Measurements from ENCODE around the gene CHDH.

Gene CHDH

GRCh38 chr3:53823026-53823955 lies 22.9 kb downstream of the CHDH start:
- no peak for DNase-seq

GRCh38 chr3:53822331-53822741 lies 23.9 kb downstream of the CHDH start:
- no peak for DNase-seq

GRCh38 chr3:53821631-53822121 lies 24.5 kb downstream of the CHDH start:
- no peak for DNase-seq

- DNase-seq = no peak
Measured at GRCh38 chr3:53820756-53821580, 25.3 kb downstream of the CHDH start.

GRCh38 chr3:53820084-53820483 lies 26.1 kb downstream of the CHDH start:
- no peak for DNase-seq

- DNase-seq = no peak
Measured at GRCh38 chr3:53819163-53819868, 26.9 kb downstream of the CHDH start.

- no peak for DNase-seq
Measured at GRCh38 chr3:53818221-53819162, 27.7 kb downstream of the CHDH start.

- DNase-seq = no peak
Measured at GRCh38 chr3:53817809-53818208, 28.4 kb downstream of the CHDH start.

- no peak for DNase-seq
Measured at GRCh38 chr3:53817211-53817610, 29.0 kb downstream of the CHDH start.

- DNase-seq = no peak
Measured at GRCh38 chr3:53816425-53816824, 29.8 kb downstream of the CHDH start.

GRCh38 chr3:53815651-53816050 lies 30.6 kb downstream of the CHDH start:
- no peak for DNase-seq

- no peak for DNase-seq
Measured at GRCh38 chr3:53815067-53815466, 31.2 kb downstream of the CHDH start.

GRCh38 chr3:53813876-53814275 lies 32.3 kb downstream of the CHDH start:
- no peak for DNase-seq

GRCh38 chr3:53813229-53813628 lies 33.0 kb downstream of the CHDH start:
- DNase-seq = no peak

GRCh38 chr3:53812434-53812833 lies 33.8 kb downstream of the CHDH start:
- no peak for DNase-seq

GRCh38 chr3:53811143-53811927 lies 34.9 kb downstream of the CHDH start:
- no peak for DNase-seq

GRCh38 chr3:53809764-53810400 lies 36.3 kb downstream of the CHDH start:
- no peak for DNase-seq

GRCh38 chr3:53809267-53809666 lies 37.0 kb downstream of the CHDH start:
- no peak for DNase-seq

- no peak for DNase-seq
Measured at GRCh38 chr3:53808496-53808895, 37.7 kb downstream of the CHDH start.

- no peak for DNase-seq
Measured at GRCh38 chr3:53807117-53807810, 39.0 kb downstream of the CHDH start.
